GM19328 (cell line): ENCODE results near the gene VIL1.

Experiments
- ATAC-seq: cut with Tn5 transposase; IDR thresholded peaks from one replicate; pipeline ENCODE4 v1.9.1; 2021; ENCODE audit warnings: mild to moderate bottlenecking, moderate library complexity; ENCODE audit not compliant: unreplicated experiment

Gene VIL1

DNA sequence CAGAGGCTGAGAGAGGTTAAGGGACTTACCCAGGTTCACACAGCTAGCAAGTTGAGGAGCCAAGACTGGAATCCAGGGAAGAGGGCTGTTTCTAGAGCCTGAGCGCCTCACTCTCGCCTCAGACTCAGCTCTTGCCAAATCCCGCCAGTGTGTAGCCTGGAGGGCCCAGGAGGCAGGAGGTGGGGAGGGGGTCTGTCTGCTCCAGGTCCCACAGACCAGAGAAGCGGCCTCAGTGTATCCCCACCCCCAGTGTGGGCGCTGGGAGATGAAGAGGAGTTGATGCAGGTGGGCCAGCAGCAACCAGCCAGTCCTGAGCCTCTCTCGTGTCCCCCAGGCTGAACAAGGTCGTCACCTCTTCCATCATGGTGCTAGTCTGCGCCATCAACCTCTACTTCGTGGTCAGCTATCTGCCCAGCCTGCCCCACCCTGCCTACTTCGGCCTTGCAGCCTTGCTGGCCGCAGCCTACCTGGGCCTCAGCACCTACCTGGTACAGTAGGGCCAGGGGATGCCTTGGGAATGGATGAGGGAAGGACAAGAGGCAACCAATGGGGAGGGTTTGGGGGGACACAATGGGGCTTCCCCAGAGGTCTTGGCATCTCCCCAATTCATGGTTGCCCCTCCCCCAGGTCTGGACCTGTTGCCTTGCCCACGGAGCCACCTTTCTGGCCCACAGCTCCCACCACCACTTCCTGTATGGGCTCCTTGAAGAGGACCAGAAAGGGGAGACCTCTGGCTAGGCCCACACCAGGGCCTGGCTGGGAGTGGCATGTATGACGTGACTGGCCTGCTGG is 24.4 kb upstream of the VIL1 start:
- ATAC-seq, result no peak

DNA sequence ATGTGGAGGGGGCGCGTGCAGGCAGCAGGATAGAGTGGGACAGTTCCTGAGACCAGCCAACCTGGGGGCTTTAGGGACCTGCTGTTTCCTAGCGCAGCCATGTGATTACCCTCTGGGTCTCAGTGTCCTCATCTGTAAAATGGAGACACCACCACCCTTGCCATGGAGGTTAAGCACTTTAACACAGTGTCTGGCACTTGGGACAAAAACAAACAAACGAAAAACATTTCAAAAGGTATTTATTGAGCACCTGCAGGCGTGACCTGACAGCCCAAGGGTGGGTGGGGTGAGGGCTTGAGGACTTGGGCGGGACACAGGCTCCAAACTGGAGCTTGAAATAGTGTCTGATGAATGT is 23.9 kb upstream of the VIL1 start:
- ATAC-seq, result no peak

DNA sequence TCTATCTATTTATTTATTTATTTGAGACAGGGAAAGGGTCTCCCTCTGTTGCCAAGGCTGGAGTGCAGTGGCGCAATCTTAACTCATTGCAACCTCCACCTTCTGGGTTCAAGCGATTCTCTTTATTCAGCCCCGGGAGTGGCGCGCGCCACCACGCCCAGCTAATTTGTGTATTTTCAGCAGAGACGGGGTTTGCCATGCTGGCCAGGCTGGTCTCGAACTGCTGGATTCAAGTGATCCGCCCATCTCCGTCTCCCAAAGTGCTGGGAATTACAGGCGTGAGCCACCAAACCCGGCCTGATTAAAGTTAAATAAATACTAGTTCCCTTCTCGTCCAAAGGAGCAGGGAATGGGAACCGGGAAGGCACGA is 23.5 kb upstream of the VIL1 start:
- no peak for ATAC-seq

DNA sequence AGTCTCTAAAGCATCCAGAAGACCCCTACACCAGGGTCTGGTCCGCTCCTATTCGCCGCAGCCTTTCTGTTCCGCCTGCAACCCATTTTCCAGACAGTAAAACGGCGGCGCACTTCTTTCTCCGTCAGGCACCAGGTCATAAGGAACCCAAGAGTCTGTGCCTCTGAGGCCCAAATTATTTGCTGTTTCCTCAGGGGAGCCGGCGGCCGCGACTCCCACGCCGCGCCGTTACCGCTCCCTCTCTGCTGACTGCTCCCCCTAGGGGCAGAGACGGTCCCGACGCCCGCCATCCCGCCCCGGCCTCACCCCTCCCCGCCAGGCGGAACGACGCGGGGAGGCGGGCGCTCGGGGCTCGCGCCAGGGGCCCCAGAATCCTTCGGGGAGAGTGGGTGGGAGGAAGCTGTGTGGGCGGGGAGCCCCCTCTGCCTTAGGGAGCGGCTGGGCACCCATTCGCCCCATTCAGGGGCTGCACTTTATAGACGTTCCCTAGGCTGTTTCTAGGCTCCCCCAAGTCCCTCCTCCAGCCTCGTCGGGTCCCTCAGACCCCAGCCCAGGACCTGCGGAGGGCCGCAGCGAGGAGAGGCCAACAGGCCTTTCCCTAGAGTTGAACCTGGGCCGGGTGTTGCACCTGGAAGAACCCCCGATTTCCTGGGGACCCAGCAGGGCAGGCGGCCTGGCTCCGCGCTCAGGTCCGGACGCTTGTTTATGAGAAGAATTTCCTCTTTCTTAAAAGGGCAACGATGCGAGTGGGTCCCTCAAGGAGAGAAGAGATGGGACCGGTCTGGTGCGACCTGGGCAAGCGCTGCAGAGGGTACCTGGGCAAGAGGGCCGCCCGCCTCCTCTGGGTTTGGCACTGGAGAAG is 22.9 kb upstream of the VIL1 start:
- ATAC-seq, result peak; percentile 40

DNA sequence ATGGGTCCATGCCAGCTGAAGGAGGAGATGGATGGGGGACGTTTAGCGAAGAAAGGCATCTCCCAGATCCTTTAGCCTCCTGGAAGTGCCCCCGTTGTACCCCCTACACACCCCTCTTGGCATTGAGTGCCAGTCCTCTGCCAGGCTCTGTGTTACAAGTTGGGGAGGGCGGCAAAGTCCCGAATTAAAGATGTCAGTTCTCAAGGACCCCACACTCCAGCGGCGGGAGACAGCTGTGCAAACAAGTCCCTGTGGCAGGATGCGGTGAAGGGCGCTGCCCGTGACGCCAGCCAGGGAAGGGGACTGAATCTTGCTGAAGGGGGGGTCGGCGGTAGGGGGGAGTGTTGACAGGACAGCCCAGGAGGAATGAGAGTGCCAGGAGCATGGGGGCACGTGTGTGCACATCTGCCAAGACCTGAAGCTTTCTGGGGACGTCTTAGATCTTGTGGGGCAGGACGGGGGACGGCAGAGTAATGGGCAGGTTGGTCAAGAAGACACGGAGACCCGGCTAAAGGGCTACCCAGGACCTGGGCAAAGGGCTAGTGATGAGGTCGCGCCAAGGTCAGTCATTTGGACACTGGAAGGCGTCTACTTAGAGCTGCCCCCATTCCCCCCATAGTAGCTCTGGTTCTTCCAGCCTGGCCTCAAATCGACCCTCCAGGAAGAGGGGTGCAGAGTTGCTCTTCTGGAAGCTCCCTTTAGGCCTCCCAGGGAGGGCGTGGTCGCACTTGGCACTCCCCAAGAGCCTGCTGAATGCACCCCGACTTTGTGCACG is 22.0 kb upstream of the VIL1 start:
- no peak for ATAC-seq

DNA sequence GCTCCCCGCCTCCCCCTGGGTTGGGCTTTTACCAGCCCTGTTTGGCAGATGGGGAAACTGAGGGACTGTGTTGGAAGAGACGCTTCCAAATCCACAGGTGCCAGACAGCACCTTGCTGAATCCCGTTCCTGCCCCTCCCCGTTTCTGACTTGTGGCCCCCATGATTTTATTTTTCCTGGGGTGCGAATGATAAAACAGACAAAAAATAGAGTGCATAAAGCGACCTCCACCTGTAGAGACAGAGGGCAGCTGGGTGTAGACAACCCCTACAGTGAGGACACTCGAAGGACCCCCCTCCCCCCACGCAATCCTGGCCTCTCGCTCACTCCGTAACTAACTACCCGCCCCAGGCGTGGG is 21.5 kb upstream of the VIL1 start:
- no peak for ATAC-seq

DNA sequence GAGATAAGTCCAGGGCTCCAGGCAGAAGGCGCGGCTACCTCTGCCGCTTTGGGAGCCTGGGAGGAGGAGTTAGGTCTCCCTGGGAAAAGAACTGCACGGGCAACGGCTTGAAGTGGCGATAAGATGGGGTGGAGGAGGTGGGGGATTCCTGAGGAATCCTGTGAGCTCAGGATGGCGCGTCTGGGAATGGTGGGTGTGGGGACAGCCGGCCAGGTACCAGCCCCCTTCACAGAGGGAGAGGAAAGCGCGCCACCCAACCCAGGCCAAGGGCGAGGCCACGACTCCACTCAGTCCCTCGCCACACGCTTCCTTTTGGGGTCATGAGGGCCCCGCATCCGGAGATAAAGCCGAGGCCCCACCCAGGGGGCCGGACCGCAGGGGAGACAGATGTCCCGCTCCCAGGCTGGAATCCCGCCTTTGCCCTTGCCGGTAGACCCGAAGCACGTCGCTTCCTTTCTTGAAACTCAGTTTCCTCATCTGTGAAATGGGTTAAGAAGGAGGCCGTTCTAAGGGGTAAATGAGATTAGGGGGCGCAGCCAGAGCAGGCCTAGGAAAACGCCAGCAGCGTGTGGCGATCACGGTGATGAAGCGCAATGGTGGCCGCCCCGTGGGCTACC is 21.0 kb upstream of the VIL1 start:
- ATAC-seq, result no peak

DNA sequence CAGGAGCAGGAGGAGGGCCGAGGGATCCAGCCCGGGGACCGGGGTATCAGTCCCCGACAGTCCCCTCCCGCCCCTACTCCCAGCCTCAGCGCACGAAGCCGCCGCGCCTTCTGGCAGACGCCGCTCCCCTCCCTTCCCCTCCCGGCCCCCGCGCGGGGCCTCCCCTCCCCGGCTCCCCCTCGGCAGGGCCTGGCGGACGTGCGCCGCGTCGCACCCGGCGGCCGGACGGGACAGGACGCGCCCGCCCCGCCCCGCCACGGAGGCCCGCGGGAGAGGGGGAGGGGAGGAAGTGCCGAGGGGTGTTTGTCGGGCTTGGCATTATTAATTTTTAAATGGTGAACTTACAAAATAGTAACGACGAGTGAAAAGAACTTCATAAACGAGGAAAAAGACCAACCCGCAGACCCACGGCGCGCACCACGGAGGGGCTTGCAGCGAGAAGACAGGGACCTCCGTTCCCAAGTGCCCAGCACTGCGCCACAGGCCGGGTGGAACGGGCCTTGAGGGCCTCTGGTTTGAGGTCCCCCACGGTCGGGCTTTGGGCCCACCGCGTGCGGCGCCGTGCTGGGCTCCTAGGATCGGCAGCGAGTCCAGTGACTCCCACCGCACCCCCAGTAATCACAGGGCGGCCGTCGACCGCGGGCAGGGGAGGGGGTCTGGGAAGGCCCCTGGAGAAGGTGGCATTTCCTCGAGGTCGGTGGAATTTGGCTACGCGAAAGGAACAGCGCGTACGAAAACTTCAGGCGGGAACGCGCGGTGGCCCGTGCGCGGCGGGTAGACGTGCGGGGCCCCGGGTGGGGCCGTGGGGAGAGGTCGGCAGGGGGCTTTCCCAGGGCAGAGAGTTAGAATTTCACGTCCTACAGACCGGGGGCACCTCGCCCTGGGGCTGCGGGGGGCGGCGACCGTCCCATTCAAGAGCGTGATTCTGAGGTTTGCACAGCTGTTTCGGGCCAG is 20.2 kb upstream of the VIL1 start:
- ATAC-seq, result peak; percentile 0

DNA sequence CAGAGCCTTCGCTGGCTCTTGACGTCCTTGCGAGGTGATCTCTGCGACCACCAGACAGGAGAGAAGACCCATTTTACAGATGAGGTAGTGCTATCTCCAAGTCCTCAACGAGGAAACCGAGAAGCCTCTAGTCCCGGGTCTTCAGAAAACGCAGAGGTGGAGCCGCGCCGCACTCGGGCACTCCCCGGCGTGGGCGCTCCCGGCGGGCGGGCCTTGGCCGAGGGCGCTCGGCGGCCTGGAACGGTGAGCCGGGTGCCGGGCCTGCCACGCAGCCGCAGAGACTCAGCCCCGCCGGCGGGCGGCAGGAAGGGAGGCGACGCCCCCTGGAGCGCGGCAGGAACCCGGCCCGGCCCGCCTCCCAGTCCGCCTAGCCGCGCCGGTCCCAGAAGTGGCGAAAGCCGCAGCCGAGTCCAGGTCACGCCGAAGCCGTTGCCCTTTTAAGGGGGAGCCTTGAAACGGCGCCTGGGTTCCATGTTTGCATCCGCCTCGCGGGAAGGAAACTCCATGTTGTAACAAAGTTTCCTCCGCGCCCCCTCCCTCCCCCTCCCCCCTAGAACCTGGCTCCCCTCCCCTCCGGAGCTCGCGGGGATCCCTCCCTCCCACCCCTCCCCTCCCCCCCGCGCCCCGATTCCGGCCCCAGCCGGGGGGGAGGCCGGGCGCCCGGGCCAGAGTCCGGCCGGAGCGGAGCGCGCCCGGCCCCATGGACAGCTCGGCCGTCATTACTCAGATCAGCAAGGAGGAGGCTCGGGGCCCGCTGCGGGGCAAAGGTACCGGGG is 19.3 kb upstream of the VIL1 start, which contains the start of gene CTDSP1:
CTDSP1 (plus strand) TSS at position 478 of the 776 bp plus-strand sequence; CDS start at position 701, 223 bp downstream.
- ATAC-seq, result peak; percentile 44

DNA sequence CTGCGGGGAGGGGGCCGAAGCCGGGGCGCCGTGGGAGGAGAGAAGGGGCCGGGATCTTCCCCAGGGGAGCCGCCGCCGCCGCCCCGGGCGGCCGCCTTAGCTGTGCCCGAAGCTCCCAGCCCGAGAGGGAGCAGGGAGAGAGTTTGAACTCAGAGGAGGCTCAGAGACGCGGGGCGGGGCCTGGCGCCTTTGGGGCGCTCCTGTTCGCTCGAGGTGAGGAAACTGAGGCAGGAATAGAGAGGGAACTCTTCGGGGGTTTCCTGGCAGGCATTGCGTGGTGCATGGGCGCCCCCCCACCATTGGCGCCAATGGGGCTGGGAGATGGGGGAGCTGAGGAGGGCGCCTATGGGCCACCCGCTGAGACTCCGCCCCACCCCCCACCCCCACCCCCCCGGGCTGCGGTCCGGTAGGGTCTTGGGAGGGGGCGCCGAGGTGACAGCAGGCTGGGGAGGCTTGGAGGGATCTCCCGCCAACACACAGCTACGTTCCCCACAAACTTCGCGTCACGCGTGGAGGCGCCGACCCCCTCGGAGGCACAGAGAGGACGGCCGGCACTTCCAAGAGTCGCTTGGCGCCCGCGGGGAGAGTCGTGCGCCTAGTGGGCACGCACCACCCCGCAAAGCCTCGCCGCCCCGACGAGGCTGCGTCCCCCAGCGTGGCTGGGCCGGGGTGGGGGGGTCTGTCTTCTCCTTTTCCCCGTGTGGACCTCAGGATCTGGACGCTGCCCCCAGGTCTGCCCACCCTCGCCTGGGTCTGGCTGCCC is 18.6 kb upstream of the VIL1 start:
- ATAC-seq, result peak; percentile 0

DNA sequence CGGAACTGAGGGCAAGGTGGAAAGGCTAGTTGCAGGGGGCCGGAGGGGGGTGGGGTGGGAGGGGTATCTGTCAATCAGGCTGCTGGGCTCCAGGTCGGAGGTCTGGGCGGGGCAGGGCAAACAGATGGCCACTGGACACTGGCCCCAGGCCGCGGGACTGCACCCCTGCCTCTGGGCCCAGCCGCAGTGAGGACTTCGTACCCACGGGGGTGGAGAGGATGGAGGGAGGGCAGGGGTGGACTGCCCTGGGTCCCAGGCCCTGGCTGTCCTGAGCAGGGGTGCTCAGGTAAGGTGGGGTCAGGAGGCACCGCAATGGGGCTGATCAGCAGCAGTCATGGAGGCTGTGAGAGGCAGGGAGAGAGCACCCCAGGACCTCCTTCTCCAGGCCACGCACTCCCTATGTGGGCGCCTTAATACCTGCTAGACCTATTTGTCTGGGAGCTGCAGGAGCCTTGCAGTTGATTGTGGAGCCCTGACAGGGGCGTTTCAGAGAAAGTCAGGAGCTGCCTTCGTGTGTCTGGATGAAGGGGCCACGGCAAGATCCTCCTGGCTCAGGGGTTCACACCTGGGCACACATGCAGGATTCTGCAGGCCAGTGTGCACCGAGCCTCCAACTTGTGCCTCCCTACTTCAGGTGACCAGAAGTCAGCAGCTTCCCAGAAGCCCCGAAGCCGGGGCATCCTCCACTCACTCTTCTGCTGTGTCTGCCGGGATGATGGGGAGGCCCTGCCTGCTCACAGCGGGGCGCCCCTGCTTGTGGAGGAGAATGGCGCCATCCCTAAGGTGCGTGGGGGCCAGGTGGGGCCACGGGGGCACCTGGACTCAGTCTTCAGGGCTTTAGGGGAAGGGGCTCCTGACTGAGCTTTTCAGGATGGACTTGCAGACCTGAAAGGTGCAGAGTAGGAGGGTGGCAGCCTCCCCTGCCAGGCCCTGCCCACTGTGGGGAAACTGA is 17.7 kb upstream of the VIL1 start:
- no peak for ATAC-seq

DNA sequence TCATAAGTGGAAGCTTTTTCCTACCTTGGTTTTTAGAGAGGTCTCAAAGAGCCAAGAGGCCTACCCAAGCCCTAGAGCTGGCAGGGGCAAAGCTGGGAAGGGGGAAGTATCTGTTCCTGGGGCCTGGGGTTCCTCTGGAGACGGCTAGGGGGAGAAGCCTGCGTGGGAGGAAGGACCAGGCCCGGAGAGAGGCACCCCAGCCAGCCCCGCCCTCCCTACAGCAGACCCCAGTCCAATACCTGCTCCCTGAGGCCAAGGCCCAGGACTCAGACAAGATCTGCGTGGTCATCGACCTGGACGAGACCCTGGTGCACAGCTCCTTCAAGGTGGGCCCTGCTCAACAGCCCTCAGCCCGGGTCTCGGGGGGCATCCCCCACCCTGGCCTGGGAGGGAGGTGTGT is 17.0 kb upstream of the VIL1 start:
- ATAC-seq, result no peak

DNA sequence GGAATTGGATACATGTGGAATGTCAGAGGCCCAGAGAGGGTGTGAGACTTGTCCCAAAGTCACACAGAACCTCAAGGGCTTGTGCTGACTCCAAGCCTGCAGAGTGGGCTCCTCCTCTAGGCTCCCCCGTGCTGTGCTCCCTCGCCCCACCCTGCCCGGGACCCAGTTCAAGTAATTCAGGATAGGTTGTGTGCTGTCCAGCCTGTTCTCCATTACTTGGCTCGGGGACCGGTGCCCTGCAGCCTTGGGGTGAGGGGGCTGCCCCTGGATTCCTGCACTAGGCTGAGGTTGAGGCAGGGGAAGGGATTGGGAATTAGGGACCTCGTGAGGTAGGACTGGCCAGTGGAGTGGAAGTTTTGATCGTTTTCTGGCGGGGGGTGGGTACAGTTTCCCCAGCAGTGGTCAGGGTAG is 16.4 kb upstream of the VIL1 start:
- ATAC-seq, result no peak

DNA sequence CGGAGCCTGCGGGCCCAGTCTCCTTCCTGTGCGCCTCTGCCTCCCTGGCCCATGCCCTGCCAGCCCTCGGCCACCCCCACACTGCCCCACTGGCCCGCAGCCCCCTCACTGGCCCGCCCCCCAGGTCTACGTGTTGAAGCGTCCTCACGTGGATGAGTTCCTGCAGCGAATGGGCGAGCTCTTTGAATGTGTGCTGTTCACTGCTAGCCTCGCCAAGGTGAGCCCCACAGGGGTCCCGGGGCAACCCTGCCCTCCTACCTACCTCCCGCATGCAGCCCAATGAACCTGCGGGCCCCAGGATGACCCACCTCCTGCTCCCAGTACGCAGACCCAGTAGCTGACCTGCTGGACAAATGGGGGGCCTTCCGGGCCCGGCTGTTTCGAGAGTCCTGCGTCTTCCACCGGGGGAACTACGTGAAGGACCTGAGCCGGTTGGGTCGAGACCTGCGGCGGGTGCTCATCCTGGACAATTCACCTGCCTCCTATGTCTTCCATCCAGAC is 16.0 kb upstream of the VIL1 start:
- ATAC-seq, result no peak

DNA sequence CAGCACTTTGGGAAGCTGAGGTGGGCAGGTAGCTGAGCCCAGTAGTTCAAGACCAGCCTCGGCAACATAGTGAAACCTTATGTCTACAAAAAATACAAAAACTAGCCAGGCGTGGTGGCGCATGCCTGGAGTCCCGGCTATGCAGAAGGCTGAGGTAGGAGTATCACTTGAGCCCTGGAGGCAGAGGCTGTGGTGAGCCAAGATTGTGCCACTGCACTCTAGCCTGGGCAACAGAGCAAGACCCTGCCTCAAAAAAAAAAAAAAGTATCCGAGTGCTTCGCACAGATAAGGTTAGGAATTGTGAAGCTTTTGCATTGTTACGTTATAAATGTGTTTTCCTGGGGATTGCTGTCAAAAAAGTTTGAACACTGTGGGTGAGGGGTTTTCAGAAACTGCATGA is 15.1 kb upstream of the VIL1 start:
- no peak for ATAC-seq

DNA sequence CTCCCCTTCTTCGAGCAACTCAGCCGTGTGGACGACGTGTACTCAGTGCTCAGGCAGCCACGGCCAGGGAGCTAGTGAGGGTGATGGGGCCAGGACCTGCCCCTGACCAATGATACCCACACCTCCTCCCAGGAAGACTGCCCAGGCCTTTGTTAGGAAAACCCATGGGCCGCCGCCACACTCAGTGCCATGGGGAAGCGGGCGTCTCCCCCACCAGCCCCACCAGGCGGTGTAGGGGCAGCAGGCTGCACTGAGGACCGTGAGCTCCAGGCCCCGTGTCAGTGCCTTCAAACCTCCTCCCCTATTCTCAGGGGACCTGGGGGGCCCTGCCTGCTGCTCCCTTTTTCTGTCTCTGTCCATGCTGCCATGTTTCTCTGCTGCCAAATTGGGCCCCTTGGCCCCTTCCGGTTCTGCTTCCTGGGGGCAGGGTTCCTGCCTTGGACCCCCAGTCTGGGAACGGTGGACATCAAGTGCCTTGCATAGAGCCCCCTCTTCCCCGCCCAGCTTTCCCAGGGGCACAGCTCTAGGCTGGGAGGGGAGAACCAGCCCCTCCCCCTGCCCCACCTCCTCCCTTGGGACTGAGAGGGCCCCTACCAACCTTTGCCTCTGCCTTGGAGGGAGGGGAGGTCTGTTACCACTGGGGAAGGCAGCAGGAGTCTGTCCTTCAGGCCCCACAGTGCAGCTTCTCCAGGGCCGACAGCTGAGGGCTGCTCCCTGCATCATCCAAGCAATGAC is 14.4 kb upstream of the VIL1 start:
- no peak for ATAC-seq
